ENCODE data around the gene BAD.
A peak's percentile ranks its signal among the peaks of the same experiment; 100 is the strongest.

The BAD gene

GRCh38 chr11:64227405-64227956 is 57.0 kb downstream of the BAD start:
- DNase-seq, result no peak

- peak; percentile 53 for DNase-seq
Observed at GRCh38 chr11:64226507-64227051, 57.9 kb downstream of the BAD start.

GRCh38 chr11:64225608-64226506 is 58.6 kb downstream of the BAD start, which contains the start of the genes NUDT22 and TRPT1:
Gene NUDT22 (plus strand): TSS chr11:64226274. CDS start chr11:64226653, 379 bp downstream.
Gene TRPT1 (minus strand): TSS chr11:64226186. CDS start chr11:64225860, 326 bp downstream.
- DNase-seq, result peak; percentile 83

- DNase-seq, result no peak
Observed at GRCh38 chr11:64224891-64225607, 59.4 kb downstream of the BAD start.

GRCh38 chr11:64224151-64224890 is 60.1 kb downstream of the BAD start:
- DNase-seq, result no peak

GRCh38 chr11:64223001-64223651 is 61.3 kb downstream of the BAD start:
- no peak for DNase-seq

GRCh38 chr11:64222651-64223000 is 61.8 kb downstream of the BAD start:
- DNase-seq, result no peak

- DNase-seq, result no peak
Observed at GRCh38 chr11:64220798-64221197, 63.7 kb downstream of the BAD start.

- no peak for DNase-seq
Observed at GRCh38 chr11:64220271-64220670, 64.2 kb downstream of the BAD start.
